H1 (cell line): ENCODE data around the gene LAMTOR4. TPM values are rescaled to one million over a fixed set of nuclear protein-coding genes. Genes with fewer than 3 reads are reported as not detected.

Source experiments
- CTCF ChIA-PET: fragments of 300-600 bp; sonication (Branson Sonifier 250); formaldehyde crosslinking; loops from one replicate; lab custom pipeline; 2021; ENCODE audit not compliant: partially characterized antibody; lab: Charles Lee
- POLR2A ChIA-PET: fragments of 300-600 bp; sonication (Branson Sonifier 250); formaldehyde crosslinking; loops from one replicate; lab custom pipeline; 2021; ENCODE audit warnings: inconsistent platforms; ENCODE audit not compliant: partially characterized antibody; lab: Charles Lee
- DNase-seq, 2 experiments: peaks; one replicate each; pipeline versions ENCODE4 v3.0.0 to v3.0.0-alpha.2; 2010 to 2022; ENCODE audit warnings: low spot score in 2 of 2, low read depth in 1 of 2, mixed read lengths in 1 of 2
- FAIRE-seq: peaks from 2 replicates; lab custom pipeline; 2011; peaks lifted over from hg19 to GRCh38; lab: Jason Lieb, UNC
- H2AFZ ChIP-seq: 2 replicates; pipeline ENCODE4 v1.8.1; 2012; ENCODE audit warnings: low read length, inconsistent platforms
- H2AK5ac ChIP-seq: 2 replicates; pipeline ENCODE4 v1.6.1; 2013; ENCODE audit warnings: low read depth, low read length
- H2BK120ac ChIP-seq: replicated peaks from 2 replicates; pipeline ENCODE3; 2013; ENCODE audit warnings: low read depth, low read length, inconsistent platforms
- H2BK12ac ChIP-seq: 2 replicates; pipeline ENCODE4 v1.6.1; 2013; ENCODE audit warnings: low read depth, low read length
- H2BK15ac ChIP-seq: 2 replicates; pipeline ENCODE4 v1.6.1; 2013; ENCODE audit warnings: low read length
- H2BK20ac ChIP-seq: 2 replicates; pipeline ENCODE4 v1.6.1; 2013; ENCODE audit warnings: low read length
- H2BK5ac ChIP-seq: 2 replicates; pipeline ENCODE4 v1.6.1; 2013; ENCODE audit warnings: low read depth, low read length
- H3K14ac ChIP-seq: 2 replicates; pipeline ENCODE4 v1.6.1; 2013; ENCODE audit warnings: inconsistent platforms; ENCODE audit not compliant: insufficient read length
- H3K18ac ChIP-seq: 2 replicates; pipeline ENCODE4 v1.6.1; 2013; ENCODE audit warnings: low read length; ENCODE audit errors: extremely low read depth
- H3K23ac ChIP-seq: 2 replicates; pipeline ENCODE4 v1.6.1; 2013; ENCODE audit warnings: inconsistent platforms; ENCODE audit not compliant: insufficient read length
- H3K23me2 ChIP-seq: 2 replicates; pipeline ENCODE4 v1.6.1; 2013; ENCODE audit warnings: low read depth, low read length
- H3K27ac ChIP-seq: 2 replicates; pipeline ENCODE4 v1.6.1; 2011; ENCODE audit warnings: low read depth, low read length, inconsistent platforms
- H3K27me3 ChIP-seq, 4 experiments: replicated peaks in 1 of 4; 1 replicate in 1 of 4; 2 replicates in 3 of 4; pipeline versions ENCODE4 v1.6.1 to v1.8.1; 2011 to 2013; ENCODE audit warnings: low read length in 3 of 4, mild to moderate bottlenecking in 3 of 4, inconsistent platforms in 2 of 4, mixed read lengths in 2 of 4, moderate library complexity in 1 of 4; ENCODE audit not compliant: control insufficient read depth in 3 of 4, insufficient read depth in 3 of 4; ENCODE audit errors: extremely low read depth in 1 of 4
- H3K36me3 ChIP-seq, 4 experiments: 2 replicates each; pipeline versions ENCODE4 v1.6.1 to v1.8.1; 2011 to 2013; ENCODE audit warnings: mild to moderate bottlenecking in 4 of 4, low read length in 3 of 4, moderate library complexity in 2 of 4, control low read depth in 1 of 4, inconsistent platforms in 1 of 4; ENCODE audit not compliant: insufficient read depth in 4 of 4, control insufficient read depth in 2 of 4
- H3K4ac ChIP-seq: replicated peaks from 2 replicates; pipeline ENCODE3; 2013; ENCODE audit warnings: low read length, low read depth, mixed read lengths, inconsistent platforms; ENCODE audit not compliant: insufficient read length
- H3K4me1 ChIP-seq, 4 experiments: replicated peaks in 1 of 4; 1 replicate in 1 of 4; 2 replicates in 3 of 4; pipeline versions ENCODE4 v1.6.1 to v1.8.1; 2011 to 2013; ENCODE audit warnings: low read length in 3 of 4, inconsistent platforms in 2 of 4, mixed read lengths in 1 of 4; ENCODE audit not compliant: insufficient read depth in 4 of 4, control insufficient read depth in 3 of 4
- H3K4me2 ChIP-seq, 2 experiments: 2 replicates each; pipeline versions ENCODE4 v1.6.1 to v1.8.1; 2011 to 2013; ENCODE audit warnings: low read depth in 2 of 2, low read length in 2 of 2, control low read depth in 1 of 2, inconsistent platforms in 1 of 2, mild to moderate bottlenecking in 1 of 2; ENCODE audit not compliant: insufficient read depth in 1 of 2
- H3K4me3 ChIP-seq, 4 experiments: fragments of 200-600, 300-600 bp in 1 of 4; sonication (generic), shearing (Covaris generic), sonication (Bioruptor Twin) in 1 of 4; 2 replicates each; pipeline versions ENCODE4 v1.5.1 to v1.8.1; 2011 to 2016; ENCODE audit warnings: low read length in 4 of 4, low read depth in 3 of 4, control low read depth in 2 of 4, inconsistent platforms in 2 of 4, mild to moderate bottlenecking in 2 of 4, mixed read lengths in 1 of 4, moderate library complexity in 1 of 4; ENCODE audit not compliant: insufficient read depth in 2 of 4; ENCODE audit errors: extremely low read depth in 1 of 4
- H3K56ac ChIP-seq: replicated peaks from 2 replicates; pipeline ENCODE3; 2013; ENCODE audit warnings: low read depth, mild to moderate bottlenecking, mixed read lengths, low read length, inconsistent platforms; ENCODE audit not compliant: insufficient read length
- H3K79me1 ChIP-seq: 2 replicates; pipeline ENCODE4 v1.6.1; 2013; ENCODE audit warnings: low read depth, low read length, control low read depth
- H3K79me2 ChIP-seq, 2 experiments: 2 replicates each; pipeline versions ENCODE4 v1.6.1 to v1.8.1; 2012 to 2013; ENCODE audit warnings: low read length in 2 of 2, mild to moderate bottlenecking in 2 of 2, inconsistent platforms in 1 of 2; ENCODE audit not compliant: insufficient read depth in 2 of 2, control insufficient read depth in 1 of 2
- H3K9ac ChIP-seq, 4 experiments: replicated peaks in 1 of 4; 1 replicate in 1 of 4; 2 replicates in 3 of 4; pipeline versions ENCODE4 v1.6.1 to v1.8.1; 2011 to 2013; ENCODE audit warnings: low read depth in 3 of 4, low read length in 3 of 4, control low read depth in 2 of 4, mild to moderate bottlenecking in 2 of 4, moderate library complexity in 2 of 4, inconsistent platforms in 1 of 4; ENCODE audit errors: extremely low read depth in 1 of 4
- H3K9me3 ChIP-seq, 2 experiments: 2 replicates each; pipeline versions ENCODE4 v1.6.1 to v1.8.1; 2012 to 2013; ENCODE audit warnings: mild to moderate bottlenecking in 2 of 2, moderate library complexity in 2 of 2, control low read depth in 1 of 2, inconsistent platforms in 1 of 2, low read depth in 1 of 2, low read length in 1 of 2, mixed read lengths in 1 of 2; ENCODE audit not compliant: insufficient read depth in 2 of 2
- H4K20me1 ChIP-seq, 2 experiments: replicated peaks in 1 of 2; 2 replicates each; pipeline versions ENCODE3 to v1.8.1; 2011 to 2013; ENCODE audit warnings: inconsistent platforms in 2 of 2, low read length in 2 of 2, mild to moderate bottlenecking in 1 of 2; ENCODE audit not compliant: insufficient read depth in 2 of 2, control insufficient read depth in 1 of 2
- H4K5ac ChIP-seq: 2 replicates; pipeline ENCODE4 v1.6.1; 2013; ENCODE audit warnings: low read length, low read depth, mixed read lengths, inconsistent platforms; ENCODE audit not compliant: insufficient read length
- H4K8ac ChIP-seq: 2 replicates; pipeline ENCODE4 v1.8.0; 2013; ENCODE audit warnings: mild to moderate bottlenecking, moderate library complexity, low read length, inconsistent platforms; ENCODE audit not compliant: insufficient read depth; ENCODE audit errors: extremely low read depth
- H4K91ac ChIP-seq: replicated peaks from 2 replicates; pipeline ENCODE3; 2013; ENCODE audit warnings: low read length, mixed read lengths, inconsistent platforms; ENCODE audit not compliant: insufficient read length
- ASH2L ChIP-seq: fragments of 200-600, 300-600 bp; sonication (generic); IDR thresholded peaks from one replicate; pipeline ENCODE4 v1.7.1; 2017; ENCODE audit warnings: low read length
- BACH1 ChIP-seq: IDR thresholded peaks from 2 replicates; pipeline ENCODE4 v1.6.1; 2012; ENCODE audit warnings: low read length, improper control_type of control experiment
- BCL11A ChIP-seq, 2 experiments: IDR thresholded peaks; one replicate each; pipeline ENCODE4 v1.6.1; 2011; ENCODE audit warnings: low read depth in 2 of 2, low read length in 2 of 2, mild to moderate bottlenecking in 2 of 2
- CHD1 ChIP-seq: IDR thresholded peaks from 2 replicates; pipeline ENCODE4 v1.6.1; 2012; ENCODE audit warnings: low read depth, low read length, improper control_type of control experiment
- EZH2 ChIP-seq: fragments of 200-600 bp; sonication (generic); IDR thresholded peaks from 2 replicates; pipeline ENCODE4 v1.7.1; 2012; ENCODE audit warnings: low read depth, mild to moderate bottlenecking, moderate library complexity, low read length, inconsistent platforms; ENCODE audit not compliant: severe bottlenecking
- POLR2AphosphoS5 ChIP-seq: IDR thresholded peaks from 2 replicates; pipeline ENCODE4 v1.6.1; 2011; ENCODE audit warnings: low read depth, low read length
- POU5F1 ChIP-seq: IDR thresholded peaks from 2 replicates; pipeline ENCODE4 v1.6.1; 2011; ENCODE audit warnings: low read depth, mild to moderate bottlenecking, low read length, moderate library complexity
- RAD21 ChIP-seq, 2 experiments: IDR thresholded peaks in 1 of 2; conservative IDR thresholded peaks in 1 of 2; 2 replicates each; pipeline ENCODE4 v1.6.1; 2011; ENCODE audit warnings: low read depth in 2 of 2, low read length in 2 of 2, improper control_type of control experiment in 1 of 2, inconsistent platforms in 1 of 2, mild to moderate bottlenecking in 1 of 2, moderate library complexity in 1 of 2
- SP2 ChIP-seq: IDR thresholded peaks from 2 replicates; pipeline ENCODE4 v1.6.1; 2012; ENCODE audit warnings: mild to moderate bottlenecking, low read length, inconsistent platforms
- TBP ChIP-seq: IDR thresholded peaks from 2 replicates; pipeline ENCODE4 v1.6.1; 2011; ENCODE audit warnings: low read depth, low read length, improper control_type of control experiment
- ZNF274 ChIP-seq: IDR thresholded peaks from 2 replicates; pipeline ENCODE4 v1.7.0; 2012; ENCODE audit warnings: low read length, borderline replicate concordance; ENCODE audit errors: extremely low read depth
- WGBS, 2 experiments: shearing (Covaris generic) in 1 of 2; methylation state at CpG; one replicate each; pipeline versions ENCODE4 v1.1.6 to v1.1.7; 2013 to 2015; ENCODE audit warnings: low lambda C conversion rate in 2 of 2, mixed read lengths in 2 of 2, inconsistent platforms in 1 of 2, low coverage in 1 of 2, missing lambda C conversion rate in 1 of 2; ENCODE audit not compliant: insufficient replicate concordance in 2 of 2, insufficient coverage in 1 of 2, insufficient read length in 1 of 2; ENCODE audit errors: extremely low coverage in 1 of 2, missing lambda C conversion rate in 1 of 2; 5-methylcytosine and 5-hydroxymethylcytosine counted together
- polyA plus RNA-seq, 7 experiments: library from polyadenylated mRNA; depleted of rRNA in 3 of 7; stranded (reverse) in 5 of 7; unstranded in 2 of 7; fragments of >200 nt in 5 of 7; fragments of 200-250 nt in 2 of 7; gene quantifications; 1 replicate in 5 of 7; 2 replicates in 1 of 7; 4 replicates in 1 of 7; pipeline versions ENCODE4 v1.2.1 to v1.2.3, GENCODE V29; 2011 to 2013; ENCODE audit warnings: missing spikeins in 2 of 7, mixed read lengths in 2 of 7
- total RNA-seq: library from RNA; stranded (reverse); fragmentation: NEBNext Ultra II Directional; extraction: Animal tissue kit (Norgen Biotek cat#: 25700); gene quantifications from 2 replicates; pipeline ENCODE4 v1.2.1, GENCODE V29; 2021
- TF ChIP-seq, protein P1 (sequence below): IDR thresholded peaks from 2 replicates; pipeline ENCODE4 v1.6.1; 2011; ENCODE audit warnings: low read depth, mild to moderate bottlenecking, low read length; ENCODE audit not compliant: insufficient read depth

Gene LAMTOR4
- total and polyA plus RNA-seq, 2 of the 8 experiments (the other 6 are each of a cell fraction or from before 2014, with no cell fraction given) = 153 to 622 TPM

- Histone ChIP-seq H3K9me3 (no peaks in the 10 kb centered on the region), H4K20me1 (peaks cover 14 to 32% of the 10 kb centered on the region in 2 experiments)
- POLR2A ChIA-PET = interaction anchor here (0.6 to 9.9 kb wide), 7 partner anchors 13 to 111 kb away, joined by 3 to 145 read pairs (median 3); partner anchors contain the start of gene GAL3ST4
- no peak for TF ChIP-seq RAD21 (IDR thresholded peaks at IDR 0.05 in 1 of 2, conservative IDR thresholded peaks at IDR 0.05 in 1 of 2; ENCODE audit: low read depth in 2 of 2, low read length in 2 of 2)
- no peak for TF ChIP-seq POU5F1
- no peak for TF ChIP-seq ASH2L
- TF ChIP-seq CHD1 = no peak
- TF ChIP-seq EZH2 = no peak
- TF ChIP-seq ZNF274 = no peak
- no peak for TF ChIP-seq TBP
- TF ChIP-seq, protein P1, sequence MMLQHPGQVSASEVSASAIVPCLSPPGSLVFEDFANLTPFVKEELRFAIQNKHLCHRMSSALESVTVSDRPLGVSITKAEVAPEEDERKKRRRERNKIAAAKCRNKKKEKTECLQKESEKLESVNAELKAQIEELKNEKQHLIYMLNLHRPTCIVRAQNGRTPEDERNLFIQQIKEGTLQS = no peak
- TF ChIP-seq POLR2AphosphoS5 = no peak; the same call in 1 of the 2 replicates
- no peak for TF ChIP-seq SP2
- TF ChIP-seq BACH1 = no peak
- TF ChIP-seq BCL11A (IDR thresholded peaks at IDR 0.05; ENCODE audit: low read depth in 2 of 2, low read length in 2 of 2) = no peak
Observed at GRCh38 chr7:100152937-100153666, 4.4 kb downstream of the LAMTOR4 start.

More at GRCh38 chr7:100152937-100153666, 4.4 kb downstream of the LAMTOR4 start:
- H3K23me2 ChIP-seq = peaks cover 9% of the 10 kb centered on the region
- H3K23ac ChIP-seq = no peak overlapping the region
- no peak overlapping the region for H4K5ac ChIP-seq
- no peak overlapping the region for H3K4me3 ChIP-seq
- no peak overlapping the region for H2AFZ ChIP-seq
- no peak overlapping the region for H3K14ac ChIP-seq
- H3K27me3 ChIP-seq = no peaks in the 10 kb centered on the region
- no peak overlapping the region for H3K4ac ChIP-seq
- H3K79me2 ChIP-seq = peaks cover 0 to 12% of the 10 kb centered on the region in 2 experiments; a peak in 2 of 4 replicates
- H2BK120ac ChIP-seq = no peak overlapping the region
- H2BK15ac ChIP-seq = no peak overlapping the region
- no peak overlapping the region for H3K18ac ChIP-seq
- H2BK20ac ChIP-seq = no peak overlapping the region
- H3K27ac ChIP-seq = no peak overlapping the region
- H3K79me1 ChIP-seq = no peaks in the 10 kb centered on the region; the same call in none of the 2 replicates
- peaks cover 0 to 15% (median 9%) of the 10 kb centered on the region in 4 experiments; a peak in 5 of 7 replicates for H3K4me1 ChIP-seq
- H2AK5ac ChIP-seq = no peak overlapping the region
- no peak overlapping the region for H2BK5ac ChIP-seq
- no peak overlapping the region for H4K91ac ChIP-seq
- H2BK12ac ChIP-seq = no peak overlapping the region
- H3K9ac ChIP-seq = no peak overlapping the region
- FAIRE-seq (no peak), DNase-seq (no peak)
- 92% methylated on average over 16 of the region's 18 CpGs; no CpG with 5 or more reads in 1 of the 2 experiments for WGBS, 2 experiments
- H3K56ac ChIP-seq = no peak overlapping the region
- H4K8ac ChIP-seq = no peak overlapping the region; the same call in 1 of the 2 replicates
- peaks cover 8 to 47% (median 26%) of the 10 kb centered on the region in 4 experiments for H3K36me3 ChIP-seq
- H3K4me2 ChIP-seq = no peak overlapping the region
- CTCF ChIA-PET = interaction anchor here (0.6 to 7.9 kb wide), 2 partner anchors 19 to 938 kb away, joined by 3 to 83 read pairs; no protein-coding TSS in a partner anchor
